Raji (cell line): Measurements from ENCODE around the gene BLNK.

Experiments
- POLR2A ChIP-seq: IDR thresholded peaks from 2 replicates; pipeline ENCODE4 v1.6.1; 2011; ENCODE audit warnings: low read depth, low read length, control low read depth; ENCODE audit not compliant: insufficient read depth

Gene BLNK

DNA sequence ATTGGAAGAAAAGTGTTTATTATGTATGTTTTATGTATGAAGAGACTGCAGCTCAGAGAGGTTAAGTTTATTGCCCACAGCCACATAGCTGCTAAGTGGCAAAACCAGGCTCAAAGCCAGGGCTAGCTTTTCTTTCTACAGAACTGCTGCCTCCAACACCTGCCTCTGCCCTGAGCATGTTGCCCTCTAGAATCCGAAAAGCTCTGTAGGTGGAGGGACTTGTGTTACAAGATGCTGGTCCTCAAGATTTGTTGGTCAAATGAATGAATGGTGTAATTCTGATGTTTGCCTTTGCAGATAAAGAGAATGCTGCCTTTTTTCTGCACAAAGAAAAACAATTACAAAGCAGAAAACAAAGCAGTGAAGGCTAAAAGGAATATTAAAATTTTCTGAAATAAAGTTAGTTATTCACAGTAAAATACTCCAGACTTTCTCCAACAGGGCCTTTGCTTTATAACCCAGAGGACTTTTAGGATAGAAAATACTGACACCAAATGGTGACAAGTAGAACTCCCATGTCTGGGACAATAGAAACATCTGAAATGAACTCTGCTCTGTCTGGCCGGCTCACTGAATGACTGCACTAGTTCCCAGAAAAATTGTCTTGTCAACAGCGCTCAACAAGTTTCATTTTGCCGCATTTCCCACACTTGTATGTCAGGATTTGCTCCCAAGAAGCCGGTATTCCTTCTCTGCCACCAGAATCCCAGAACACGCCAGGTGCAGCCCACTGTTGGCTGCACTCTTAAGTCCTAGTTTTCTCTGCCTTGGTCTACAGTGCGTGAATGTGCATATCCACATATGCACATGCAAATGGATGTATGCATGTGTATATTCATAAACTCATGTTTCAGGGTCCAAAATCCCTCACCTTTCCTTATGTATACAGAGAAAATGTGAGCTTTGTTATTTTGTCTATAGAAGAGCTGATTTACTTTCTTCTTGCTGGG, 21.9 kb upstream of the BLNK start:
- no peak for TF ChIP-seq POLR2A

DNA sequence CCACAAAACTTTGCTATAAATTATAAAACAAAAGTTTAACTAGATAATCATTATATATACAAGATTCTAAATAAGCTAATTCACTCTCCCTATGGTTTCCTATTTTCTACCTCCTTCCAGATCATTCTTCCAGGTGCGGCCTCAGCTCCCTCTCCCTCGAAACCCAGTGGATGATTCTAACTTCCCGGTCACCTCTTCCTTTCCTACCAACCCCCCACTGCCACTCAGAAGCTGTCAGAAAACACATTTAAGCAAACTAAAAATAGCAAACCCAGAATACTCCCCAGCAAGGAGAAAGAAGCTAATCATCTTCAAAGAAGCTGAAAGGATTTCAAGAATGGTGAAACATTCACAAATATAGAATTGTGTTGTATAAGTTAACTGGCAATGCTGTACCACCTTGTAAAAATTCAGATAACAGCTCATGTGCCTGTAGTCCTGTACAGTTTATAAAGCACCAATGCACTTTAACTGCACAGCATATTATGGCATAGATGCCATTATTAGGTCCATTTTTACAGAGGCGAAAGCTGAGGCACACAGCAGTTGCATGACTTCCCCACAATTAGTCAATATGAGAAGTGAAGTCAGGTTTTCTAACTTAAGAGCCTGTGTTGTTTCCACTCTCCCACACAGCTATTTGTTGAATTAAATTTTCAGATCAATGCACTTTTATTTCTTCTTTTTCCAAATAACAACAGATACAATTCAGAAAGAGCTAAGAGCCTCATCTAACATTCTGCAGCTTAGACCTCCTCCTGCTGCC, 19.2 kb upstream of the BLNK start:
- no peak for TF ChIP-seq POLR2A

DNA sequence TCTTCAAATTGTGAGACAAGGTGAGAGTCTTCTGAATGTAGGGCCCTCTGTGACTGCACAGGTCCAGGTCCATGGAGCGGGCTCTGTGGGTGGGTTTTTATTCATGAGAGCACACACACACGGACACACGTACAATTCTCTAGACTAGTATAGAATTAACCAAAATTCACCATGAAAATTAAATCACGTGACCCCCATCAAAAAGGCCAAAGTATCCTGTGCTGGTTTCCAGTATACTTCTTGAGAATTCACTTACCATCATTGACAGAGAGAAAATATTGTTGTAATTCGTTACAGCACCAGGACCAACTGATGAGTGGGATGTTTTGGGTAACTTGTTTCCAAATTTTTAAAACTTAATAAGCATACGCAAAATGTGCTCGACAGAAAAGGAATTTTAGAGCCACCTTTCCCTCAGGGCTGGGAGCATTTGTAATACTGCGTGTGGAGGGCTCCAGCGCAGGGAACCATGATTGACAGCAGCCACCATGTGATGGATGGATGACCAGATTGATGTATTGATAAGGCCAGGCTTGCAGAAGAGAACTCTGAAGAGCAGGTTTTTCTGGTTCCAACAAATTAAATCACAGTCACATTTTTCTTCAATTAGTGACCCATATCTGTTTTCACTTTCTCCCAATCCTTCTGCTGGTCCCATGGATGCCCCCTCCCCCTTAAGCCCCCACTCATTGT, 18.0 kb upstream of the BLNK start:
- no peak for TF ChIP-seq POLR2A

DNA sequence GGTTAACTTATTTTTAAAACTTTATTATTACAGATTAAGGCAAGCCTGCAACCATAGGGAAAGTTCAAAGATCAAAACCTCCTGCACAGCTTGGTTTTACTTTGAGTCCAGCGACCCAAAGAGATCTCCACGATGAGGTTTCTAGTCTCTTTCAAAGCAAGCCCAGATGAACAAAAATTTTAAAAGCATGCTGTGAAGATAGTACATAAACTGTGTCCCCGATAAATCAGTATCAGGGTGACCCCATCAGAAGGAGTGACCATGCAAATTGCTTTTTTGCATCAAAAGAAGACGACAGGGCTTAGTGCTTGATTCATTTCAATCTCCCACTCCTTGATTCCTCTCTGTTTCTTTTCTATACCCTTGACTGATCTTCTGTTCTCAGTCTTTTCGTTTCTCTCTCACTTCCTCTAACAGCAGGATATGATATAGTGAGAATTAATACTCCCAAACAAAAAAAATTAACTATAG, 16.8 kb upstream of the BLNK start:
- TF ChIP-seq POLR2A, result peak; percentile 65

DNA sequence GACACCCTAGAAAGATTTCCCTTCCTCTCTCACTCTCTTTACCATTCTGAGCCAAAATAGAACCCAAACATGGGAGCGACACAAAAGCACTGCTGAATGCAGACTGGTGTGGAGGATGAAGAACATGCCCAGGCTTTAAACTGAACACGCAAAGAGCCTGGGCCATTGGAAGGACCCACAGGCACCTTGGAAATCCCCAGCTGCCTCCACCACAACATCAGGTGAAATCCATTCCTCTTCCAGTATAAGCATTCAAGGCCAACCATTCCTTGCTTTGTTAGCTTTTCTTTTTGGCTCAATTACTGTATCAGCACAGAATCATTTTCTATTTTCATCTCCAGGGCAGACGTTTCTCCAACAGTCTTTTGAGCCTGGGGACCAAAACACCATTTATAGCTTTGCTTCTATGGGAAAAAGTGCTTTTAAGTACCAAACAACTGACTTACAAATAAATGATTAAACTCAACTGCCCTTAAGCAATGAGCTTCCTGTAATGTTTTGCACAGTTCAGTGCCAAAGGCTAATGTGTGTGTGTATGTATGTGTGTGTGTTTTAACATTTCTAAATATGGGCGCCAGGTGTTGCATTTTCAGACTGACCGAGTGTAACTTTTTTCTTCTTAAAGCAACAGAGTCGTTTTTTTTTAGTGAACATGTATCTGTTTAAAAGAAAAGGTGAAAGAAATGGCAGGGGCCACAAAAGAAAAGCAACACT, 16.2 kb upstream of the BLNK start:
- no peak for TF ChIP-seq POLR2A

DNA sequence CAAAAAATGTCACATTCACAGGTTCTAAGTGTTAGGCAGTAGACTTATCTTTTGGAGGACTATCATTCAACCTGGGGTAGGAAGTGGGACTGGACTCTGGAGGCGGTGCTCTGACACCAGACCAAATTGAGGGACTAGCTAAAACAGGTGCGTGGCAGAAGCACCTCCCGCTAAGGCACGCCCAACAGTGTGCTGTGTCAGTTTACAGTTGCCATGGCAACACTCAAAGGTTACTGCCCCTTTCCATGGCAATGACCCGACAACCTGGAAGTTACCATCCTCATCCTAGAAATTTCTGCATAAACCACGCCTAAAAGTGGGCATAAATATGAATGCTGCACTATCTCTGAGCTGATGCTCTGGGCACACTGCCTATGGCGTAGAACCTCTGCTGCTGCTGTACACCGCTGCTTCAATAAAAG, 14.0 kb upstream of the BLNK start:
- no peak for TF ChIP-seq POLR2A

DNA sequence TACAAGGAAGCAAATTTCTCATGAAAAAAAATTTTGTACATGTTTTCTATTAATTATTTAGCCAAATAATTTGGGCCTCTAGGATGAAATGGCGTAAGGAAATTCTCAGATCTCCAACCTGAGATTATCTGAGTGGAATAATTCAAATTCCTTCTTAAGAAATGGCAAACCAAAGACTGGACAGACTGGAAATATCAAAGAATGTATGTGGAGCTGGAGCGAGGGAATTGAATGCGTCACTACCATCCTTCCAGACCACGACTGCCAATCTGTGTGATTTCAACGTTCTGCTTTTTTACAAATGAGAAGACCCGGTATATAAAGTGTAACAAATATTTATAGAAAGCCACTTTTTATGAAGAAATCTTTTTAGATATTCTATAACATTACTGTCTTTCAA, 12.4 kb upstream of the BLNK start:
- TF ChIP-seq POLR2A, result no peak

DNA sequence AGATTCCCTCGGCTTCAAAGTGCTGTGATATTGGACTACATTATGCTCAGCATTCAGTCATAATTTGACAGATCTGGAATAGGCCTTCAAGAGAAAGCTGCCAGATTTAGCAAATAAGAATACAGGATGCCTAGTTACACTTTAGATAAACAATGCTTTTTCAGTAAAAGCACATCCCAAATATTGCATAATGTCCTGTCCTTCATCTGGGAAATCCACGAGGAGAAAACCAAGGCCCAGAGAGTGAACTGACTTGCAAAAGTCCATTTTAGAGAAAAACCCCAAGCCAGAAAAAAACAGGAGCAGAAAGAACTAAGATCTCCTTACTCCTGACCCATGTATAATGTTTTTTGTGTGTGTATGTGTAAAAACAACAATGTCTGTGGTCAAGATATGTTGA, 12.0 kb upstream of the BLNK start:
- no peak for TF ChIP-seq POLR2A

DNA sequence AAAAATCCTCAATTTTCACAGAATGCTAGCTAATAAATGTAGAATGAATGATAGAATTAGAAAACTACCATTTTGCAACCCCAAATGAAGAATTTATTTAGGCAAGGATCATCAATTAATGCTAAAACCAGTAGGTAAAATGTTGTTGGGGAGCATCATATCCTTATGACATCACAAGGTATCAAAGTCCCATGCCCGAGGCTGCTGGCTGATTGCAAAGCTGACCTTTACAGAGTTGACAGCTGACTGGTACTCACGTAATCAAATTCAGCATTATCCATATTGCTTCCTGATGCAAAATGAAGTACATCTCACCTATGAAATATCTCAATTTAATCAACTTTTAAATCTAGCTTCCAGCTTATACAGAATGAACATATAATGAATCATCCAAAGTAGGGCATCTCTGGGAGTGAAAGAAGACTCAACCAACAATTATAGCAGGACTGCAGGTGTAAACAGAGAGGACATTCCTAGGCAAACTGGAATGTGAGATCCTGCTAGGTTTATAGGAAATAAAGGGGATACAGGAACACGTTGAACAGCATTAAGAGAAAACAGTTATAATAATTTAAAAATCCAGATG, 10.2 kb upstream of the BLNK start:
- TF ChIP-seq POLR2A, result no peak

DNA sequence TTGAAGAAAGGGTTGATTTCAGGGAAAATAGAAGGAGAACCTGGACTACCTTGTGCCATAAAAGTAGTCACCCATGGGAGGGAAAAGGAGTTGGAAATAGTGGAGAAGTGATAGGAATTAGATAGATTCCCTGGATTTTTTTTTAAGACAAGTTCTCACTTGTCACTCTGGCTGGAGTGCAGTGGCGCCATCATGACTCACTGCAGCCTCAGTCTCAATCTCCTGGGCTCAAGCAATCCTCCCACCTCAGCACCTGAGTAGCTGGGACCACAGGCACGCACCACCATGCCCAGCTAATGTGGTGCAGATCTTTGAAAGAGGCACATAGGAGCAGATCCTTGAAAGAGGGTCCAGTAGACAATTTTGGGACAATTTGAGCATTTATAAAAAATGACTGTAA, 9.5 kb upstream of the BLNK start:
- TF ChIP-seq POLR2A, result no peak

DNA sequence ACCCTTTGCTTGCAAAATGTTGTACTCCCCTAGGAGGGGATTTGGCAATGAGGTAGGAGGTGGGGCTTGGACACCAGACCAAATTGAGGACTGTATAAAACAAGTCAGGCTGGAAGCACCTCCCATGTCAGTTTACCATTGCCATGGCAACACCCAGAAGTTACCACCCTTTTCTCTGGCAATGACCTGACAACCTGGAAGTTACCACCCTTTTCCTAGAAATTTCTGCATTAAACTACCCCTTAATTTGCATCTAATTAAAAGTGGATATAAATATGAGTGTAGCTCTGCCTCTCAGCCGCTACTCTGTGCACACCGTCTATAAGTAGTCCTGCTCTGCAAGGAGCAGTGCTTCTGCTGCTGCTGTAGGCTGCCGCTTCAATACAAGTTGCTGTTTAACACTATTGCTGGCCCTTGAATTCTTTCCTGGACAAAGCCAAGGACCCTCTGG, 7.8 kb upstream of the BLNK start:
- peak; percentile 70 for TF ChIP-seq POLR2A

DNA sequence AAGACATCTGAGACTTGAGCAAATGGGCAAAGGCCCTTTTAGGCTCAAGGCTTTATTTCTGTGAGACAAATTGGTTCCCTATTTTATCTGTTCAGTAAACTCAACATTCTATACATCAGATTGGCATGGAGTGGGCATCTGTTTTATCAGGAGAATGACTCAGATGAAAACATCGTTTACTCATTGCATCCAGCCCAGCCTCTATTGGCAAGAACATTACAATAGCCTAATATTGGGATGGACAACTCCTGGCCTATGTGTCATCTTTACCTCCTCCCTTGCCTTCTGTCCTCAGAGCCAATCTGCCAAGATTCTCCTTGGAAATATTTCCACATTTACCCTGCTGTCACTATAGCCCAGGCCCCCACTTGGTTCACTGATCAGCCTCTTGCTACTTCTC, 5.5 kb upstream of the BLNK start:
- TF ChIP-seq POLR2A, result no peak

DNA sequence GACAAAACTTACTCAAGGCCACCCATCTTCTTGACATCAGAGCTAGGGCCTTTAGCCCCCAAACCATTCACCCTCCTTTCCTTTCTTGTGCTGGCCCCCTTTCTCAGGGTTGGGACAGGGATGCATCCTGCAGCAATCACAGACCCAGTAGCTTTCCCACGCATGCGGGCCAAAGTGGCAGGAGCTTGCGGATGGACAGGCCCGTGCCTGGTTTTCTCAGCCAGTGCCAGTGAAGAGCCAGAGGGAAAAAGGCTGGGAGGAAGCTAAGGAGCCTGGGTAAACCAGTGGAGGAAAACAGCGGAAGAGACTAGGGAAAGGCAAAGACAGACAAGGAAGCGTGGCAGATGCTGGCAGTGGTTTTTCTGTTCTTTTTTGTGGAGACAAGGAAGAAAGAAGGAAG, 5.1 kb upstream of the BLNK start:
- TF ChIP-seq POLR2A, result no peak

DNA sequence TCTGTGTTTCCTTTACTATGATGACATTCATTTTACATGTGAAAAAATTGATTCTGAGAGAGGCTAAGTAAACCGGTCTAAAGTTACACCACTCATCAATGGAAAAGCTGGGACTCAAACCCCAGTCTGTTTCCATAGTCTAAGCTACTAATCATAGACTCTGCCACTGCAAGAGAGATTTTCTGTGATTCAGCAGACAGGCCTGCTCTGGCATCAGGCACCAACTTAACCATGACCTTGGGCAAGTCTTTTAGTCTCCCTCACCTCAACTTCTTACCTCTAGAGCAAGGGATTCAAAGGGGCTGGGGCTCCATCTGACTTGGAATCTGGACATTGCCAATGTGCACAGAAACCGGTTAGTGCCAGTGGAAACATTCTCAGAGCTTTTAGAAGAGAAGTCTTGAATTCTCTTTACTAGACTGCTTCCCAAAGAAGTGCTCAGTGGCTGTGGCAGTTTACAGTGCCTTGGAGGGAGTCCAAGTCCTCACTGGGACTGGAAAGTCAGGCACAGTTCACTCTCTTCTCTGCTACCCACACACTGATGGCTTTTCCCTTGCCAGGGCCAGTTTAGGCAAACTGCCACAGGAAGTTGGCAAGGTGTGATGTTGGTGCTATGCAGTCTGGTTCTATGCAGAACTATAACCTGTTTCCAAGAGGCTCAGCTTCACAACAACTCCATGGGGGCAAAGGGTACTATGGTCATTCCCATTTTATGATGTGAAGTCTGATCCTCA, 4.5 kb upstream of the BLNK start:
- TF ChIP-seq POLR2A, result no peak
